GM23248 (cell line): ENCODE data around the gene OR2M3. TPM values are rescaled to one million over a fixed set of nuclear protein-coding genes. Genes with fewer than 3 reads are reported as not detected.

ENCODE experiments used
- DNase-seq: peaks from one replicate; pipeline ENCODE4 v3.0.0-alpha.2; 2015
- H2AFZ ChIP-seq: fragments of 200-600 bp; sonication (generic); 2 replicates; pipeline ENCODE4 v1.6.1; 2016; ENCODE audit warnings: antibody characterized with exemption
- H3F3A ChIP-seq: fragments of 200-600 bp; sonication (generic); 2 replicates; pipeline ENCODE4 v1.6.1; 2016; ENCODE audit warnings: mild to moderate bottlenecking, antibody characterized with exemption, mixed run types; ENCODE audit not compliant: insufficient read depth
- H3K27ac ChIP-seq: fragments of 200-600 bp; sonication (generic); 2 replicates; pipeline ENCODE4 v1.5.1; 2016; ENCODE audit warnings: mild to moderate bottlenecking
- H3K27me3 ChIP-seq: fragments of 200-600 bp; sonication (generic); replicated peaks from 2 replicates; pipeline ENCODE4 v1.6.1; 2016; ENCODE audit warnings: mild to moderate bottlenecking; ENCODE audit not compliant: insufficient read depth
- H3K36me3 ChIP-seq: fragments of 200-600 bp; sonication (generic); 2 replicates; pipeline ENCODE4 v1.6.1; 2016; ENCODE audit warnings: low read depth, mild to moderate bottlenecking
- H3K4me1 ChIP-seq: fragments of 200-600 bp; sonication (generic); 2 replicates; pipeline ENCODE4 v1.6.1; 2016; ENCODE audit warnings: mild to moderate bottlenecking; ENCODE audit not compliant: insufficient read depth
- H3K4me2 ChIP-seq: fragments of 200-600 bp; sonication (generic); one replicate; pipeline ENCODE4 v1.6.1; 2016; ENCODE audit warnings: mild to moderate bottlenecking; ENCODE audit not compliant: unreplicated experiment
- H3K4me3 ChIP-seq: fragments of 200-600 bp; sonication (generic); 2 replicates; pipeline ENCODE4 v1.5.1; 2016; ENCODE audit warnings: mild to moderate bottlenecking
- H3K79me2 ChIP-seq: fragments of 200-600 bp; sonication (generic); 2 replicates; pipeline ENCODE4 v1.6.1; 2016; ENCODE audit warnings: mild to moderate bottlenecking; ENCODE audit not compliant: insufficient read depth
- H3K9ac ChIP-seq: fragments of 200-600 bp; sonication (generic); 2 replicates; pipeline ENCODE4 v1.6.1; 2016; ENCODE audit warnings: mild to moderate bottlenecking
- H3K9me2 ChIP-seq: fragments of 200-600 bp; sonication (generic); 2 replicates; pipeline ENCODE4 v1.6.1; 2016; ENCODE audit warnings: mixed run types, mild to moderate bottlenecking, moderate library complexity; ENCODE audit not compliant: insufficient read depth
- H3K9me3 ChIP-seq: fragments of 200-600 bp; sonication (generic); one replicate; pipeline ENCODE4 v1.6.1; 2017; ENCODE audit warnings: low read depth
- H4K20me1 ChIP-seq: fragments of 200-600 bp; sonication (generic); 2 replicates; pipeline ENCODE4 v1.6.0; 2016; ENCODE audit not compliant: insufficient read depth
- EZH2 ChIP-seq: fragments of 200-600 bp; sonication (generic); IDR thresholded peaks from 2 replicates; pipeline ENCODE4 v1.6.1; 2018; ENCODE audit warnings: antibody characterized with exemption, mild to moderate bottlenecking; ENCODE audit not compliant: insufficient read depth, poor library complexity, severe bottlenecking
- EZH2phosphoT487 ChIP-seq: fragments of 200-600 bp; sonication (generic); IDR thresholded peaks from 2 replicates; pipeline ENCODE4 v1.6.1; 2018; ENCODE audit warnings: antibody characterized with exemption, moderate library complexity, mild to moderate bottlenecking, low read depth; ENCODE audit not compliant: insufficient read depth
- WGBS, 2 experiments: methylation state at CpG; one replicate each; pipeline ENCODE4 v1.1.6; 2015 to 2017; ENCODE audit warnings: low lambda C conversion rate in 2 of 2, low coverage in 1 of 2; ENCODE audit errors: missing lambda C conversion rate in 2 of 2; 5-methylcytosine and 5-hydroxymethylcytosine counted together
- in situ Hi-C: fragments of 300-500 bp; cut with MboI; formaldehyde crosslinking; loops from 2 replicates; pipeline ENCODE4 v1.15.0; 2020
- polyA plus RNA-seq: library from polyadenylated mRNA; unstranded; fragments of >200 nt; fragmentation: Nextera tagmentation; extraction: Ambion mirVana; gene quantifications from 2 replicates; pipeline ENCODE4 v1.2.1, GENCODE V29; 2016
- total RNA-seq: library from RNA; depleted of rRNA; stranded (reverse); fragments of >200 nt; shearing (Covaris generic); gene quantifications from 2 replicates; pipeline ENCODE4 v1.2.3, GENCODE V29; 2014; rRNA removed

OR2M3 gene, protein sequence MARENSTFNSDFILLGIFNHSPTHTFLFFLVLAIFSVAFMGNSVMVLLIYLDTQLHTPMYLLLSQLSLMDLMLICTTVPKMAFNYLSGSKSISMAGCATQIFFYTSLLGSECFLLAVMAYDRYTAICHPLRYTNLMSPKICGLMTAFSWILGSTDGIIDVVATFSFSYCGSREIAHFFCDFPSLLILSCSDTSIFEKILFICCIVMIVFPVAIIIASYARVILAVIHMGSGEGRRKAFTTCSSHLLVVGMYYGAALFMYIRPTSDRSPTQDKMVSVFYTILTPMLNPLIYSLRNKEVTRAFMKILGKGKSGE
- not detected in 2 replicates for total RNA-seq
- polyA plus RNA-seq, result not detected in 2 replicates

- WGBS, 2 experiments, result 7 to 9% methylated on average over 4 of the region's 4 CpGs
- Histone ChIP-seq H3K27me3 (no peaks in the 10 kb centered on the region), H3K9me3 (no peaks in the 10 kb centered on the region), H3K36me3 (no peaks in the 10 kb centered on the region), H3K9me2 (no peaks in the 10 kb centered on the region), H3K79me2 (no peaks in the 10 kb centered on the region), H3K9ac (no peak within 1 kb of the TSS), H2AFZ (no peak within 1 kb of the TSS), H3K4me1 (no peaks in the 10 kb centered on the region), H3K4me2 (no peak within 1 kb of the TSS), H4K20me1 (no peaks in the 10 kb centered on the region), H3F3A (no peaks in the 10 kb centered on the region), H3K4me3 (no peak within 1 kb of the TSS), H3K27ac (no peak within 1 kb of the TSS)
- TF ChIP-seq EZH2phosphoT487, result no peak
- no peak for TF ChIP-seq EZH2
- in situ Hi-C loops, result no loop called here
- DNase-seq, result no peak
Observed at GRCh38 chr1:248196965-248197364, at the start of gene OR2M3. Gene OR2M3 (plus strand): TSS chr1:248197265. CDS start chr1:248203068, 5,803 bp downstream.

DNA sequence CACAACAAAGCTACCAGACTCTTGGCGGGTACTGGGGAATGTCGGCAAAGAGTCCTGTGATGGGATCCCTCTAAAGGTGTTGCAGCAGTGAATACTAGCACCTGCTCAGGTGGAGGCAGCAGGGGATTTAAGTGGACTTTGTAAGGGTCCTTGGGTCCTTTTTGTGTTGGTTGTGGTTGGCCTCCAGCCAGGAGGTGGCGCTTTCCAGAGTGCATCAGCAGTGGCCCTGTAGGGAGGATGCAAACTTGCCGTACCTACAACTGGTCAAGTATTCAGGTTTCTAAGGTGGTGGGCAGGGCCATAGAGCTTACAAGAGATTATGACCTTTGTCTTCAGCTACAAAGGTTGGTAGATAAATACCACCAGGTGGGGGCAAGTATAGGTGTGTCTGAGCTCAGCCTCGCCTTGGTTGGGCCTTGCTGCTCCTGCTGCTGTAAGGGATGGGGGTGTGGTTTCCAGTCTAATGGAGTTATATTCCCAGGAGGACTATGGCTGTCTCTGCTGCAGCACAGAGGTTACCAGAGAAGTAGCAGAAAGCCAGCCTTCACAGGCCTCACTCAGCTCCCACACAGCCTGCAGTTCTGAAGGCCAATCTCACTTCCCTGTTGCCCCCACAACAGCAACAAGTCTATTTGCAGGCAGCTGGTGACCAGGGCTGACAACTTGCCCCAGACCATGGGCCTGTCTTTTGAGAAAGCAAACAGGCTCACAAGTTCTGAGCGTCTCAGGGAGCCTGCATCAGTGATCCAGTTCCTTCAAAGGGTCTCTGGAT, 44.8 kb upstream of the OR2M3 start:
- Histone ChIP-seq H3K4me1 (no peaks in the 10 kb centered on the region), H3K9me2 (no peaks in the 10 kb centered on the region), H3K9ac (no peak overlapping the region), H3K4me2 (no peak overlapping the region), H3K4me3 (no peak overlapping the region), H3F3A (no peaks in the 10 kb centered on the region), H3K27me3 (no peaks in the 10 kb centered on the region), H4K20me1 (no peaks in the 10 kb centered on the region), H3K27ac (no peak overlapping the region), H3K79me2 (no peaks in the 10 kb centered on the region), H3K9me3 (no peaks in the 10 kb centered on the region), H3K36me3 (no peaks in the 10 kb centered on the region), H2AFZ (no peak overlapping the region)
- DNase-seq, result no peak
- in situ Hi-C loops, result no loop called here
- 48 to 51% methylated on average over 6 of the region's 6 CpGs for WGBS, 2 experiments
- TF ChIP-seq EZH2 (no peak), EZH2phosphoT487 (no peak)

DNA sequence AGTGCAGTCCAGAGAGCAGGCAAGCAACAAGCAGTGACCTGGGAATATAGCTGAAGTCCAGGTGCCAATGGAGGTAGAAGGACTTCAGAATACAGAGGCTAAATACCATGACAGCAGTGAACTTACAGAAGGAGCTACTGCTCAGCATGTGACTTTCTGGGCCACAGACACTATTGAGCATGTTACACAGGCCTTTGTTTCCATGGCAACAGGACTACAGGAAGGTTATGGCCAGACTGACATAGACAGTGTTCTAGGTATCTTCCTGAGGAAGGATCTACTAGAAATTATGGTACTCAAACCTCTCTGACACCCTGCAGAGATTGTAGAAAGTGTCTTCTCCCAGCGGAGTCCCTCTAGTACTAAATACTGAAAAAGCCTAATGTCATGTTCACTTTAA, 41.1 kb upstream of the OR2M3 start:
- H3K4me3 ChIP-seq, result no peak overlapping the region
- H4K20me1 ChIP-seq, result no peaks in the 10 kb centered on the region
- no peaks in the 10 kb centered on the region for H3F3A ChIP-seq
- no peak overlapping the region for H3K27ac ChIP-seq
- H3K27me3 ChIP-seq, result no peaks in the 10 kb centered on the region
- no peaks in the 10 kb centered on the region for H3K9me2 ChIP-seq
- no peak for DNase-seq
- no peaks in the 10 kb centered on the region for H3K4me1 ChIP-seq
- H3K79me2 ChIP-seq, result no peaks in the 10 kb centered on the region
- no peak overlapping the region for H2AFZ ChIP-seq
- TF ChIP-seq EZH2phosphoT487 (no peak), EZH2 (no peak)
- H3K9me3 ChIP-seq, result no peaks in the 10 kb centered on the region
- WGBS, 2 experiments, result 19 to 25% methylated on average over 1 of the region's 1 CpG
- H3K9ac ChIP-seq, result no peak overlapping the region
- in situ Hi-C loops, result no loop called here
- H3K4me2 ChIP-seq, result no peak overlapping the region
- H3K36me3 ChIP-seq, result no peaks in the 10 kb centered on the region

DNA sequence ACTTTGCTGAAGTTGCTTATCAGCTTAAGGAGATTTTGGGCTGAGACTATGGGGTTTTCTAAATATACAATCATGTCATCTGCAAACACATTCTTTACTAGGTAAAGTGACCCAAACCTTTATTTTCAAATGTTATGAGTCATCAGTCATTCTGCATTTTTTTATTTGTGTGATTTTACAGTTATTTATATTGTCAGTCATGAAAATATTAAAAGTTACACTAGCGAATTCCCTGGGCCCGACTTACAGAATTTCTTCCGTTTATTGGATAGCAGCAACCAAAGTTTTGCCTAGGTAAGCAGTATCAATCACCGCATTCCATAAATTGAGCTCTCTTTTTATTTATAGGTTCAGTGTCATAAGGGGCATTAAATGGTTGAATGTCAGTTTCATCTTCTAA, 38.3 kb upstream of the OR2M3 start:
- H3K4me2 ChIP-seq, result no peak overlapping the region
- H3K9ac ChIP-seq, result no peak overlapping the region
- no peaks in the 10 kb centered on the region for H3K79me2 ChIP-seq
- H3K9me2 ChIP-seq, result no peaks in the 10 kb centered on the region
- H3K4me3 ChIP-seq, result no peak overlapping the region
- DNase-seq, result no peak
- no peak overlapping the region for H3K27ac ChIP-seq
- in situ Hi-C loops, result no loop called here
- no peaks in the 10 kb centered on the region for H4K20me1 ChIP-seq
- no peaks in the 10 kb centered on the region for H3K4me1 ChIP-seq
- no peaks in the 10 kb centered on the region for H3K9me3 ChIP-seq
- no peak for TF ChIP-seq EZH2
- no peak for TF ChIP-seq EZH2phosphoT487
- no peaks in the 10 kb centered on the region for H3K27me3 ChIP-seq
- no peak overlapping the region for H2AFZ ChIP-seq
- H3K36me3 ChIP-seq, result no peaks in the 10 kb centered on the region
- 24 to 41% methylated on average over 4 of the region's 4 CpGs for WGBS, 2 experiments
- H3F3A ChIP-seq, result no peaks in the 10 kb centered on the region
